HG03457 (cell line): ENCODE measurements around the gene DTWD1.
"Not testable (repeated sequence)": the region's sequence is repeated elsewhere in the genome, so short reads cannot be mapped to it uniquely, and the experiment has no call there.

ENCODE experiments used
- ATAC-seq: cut with Tn5 transposase; IDR thresholded peaks from one replicate; pipeline ENCODE4 v1.9.1; 2021; ENCODE audit warnings: moderate number of reproducible peaks; ENCODE audit not compliant: unreplicated experiment

Gene DTWD1, protein sequence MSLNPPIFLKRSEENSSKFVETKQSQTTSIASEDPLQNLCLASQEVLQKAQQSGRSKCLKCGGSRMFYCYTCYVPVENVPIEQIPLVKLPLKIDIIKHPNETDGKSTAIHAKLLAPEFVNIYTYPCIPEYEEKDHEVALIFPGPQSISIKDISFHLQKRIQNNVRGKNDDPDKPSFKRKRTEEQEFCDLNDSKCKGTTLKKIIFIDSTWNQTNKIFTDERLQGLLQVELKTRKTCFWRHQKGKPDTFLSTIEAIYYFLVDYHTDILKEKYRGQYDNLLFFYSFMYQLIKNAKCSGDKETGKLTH

DNA sequence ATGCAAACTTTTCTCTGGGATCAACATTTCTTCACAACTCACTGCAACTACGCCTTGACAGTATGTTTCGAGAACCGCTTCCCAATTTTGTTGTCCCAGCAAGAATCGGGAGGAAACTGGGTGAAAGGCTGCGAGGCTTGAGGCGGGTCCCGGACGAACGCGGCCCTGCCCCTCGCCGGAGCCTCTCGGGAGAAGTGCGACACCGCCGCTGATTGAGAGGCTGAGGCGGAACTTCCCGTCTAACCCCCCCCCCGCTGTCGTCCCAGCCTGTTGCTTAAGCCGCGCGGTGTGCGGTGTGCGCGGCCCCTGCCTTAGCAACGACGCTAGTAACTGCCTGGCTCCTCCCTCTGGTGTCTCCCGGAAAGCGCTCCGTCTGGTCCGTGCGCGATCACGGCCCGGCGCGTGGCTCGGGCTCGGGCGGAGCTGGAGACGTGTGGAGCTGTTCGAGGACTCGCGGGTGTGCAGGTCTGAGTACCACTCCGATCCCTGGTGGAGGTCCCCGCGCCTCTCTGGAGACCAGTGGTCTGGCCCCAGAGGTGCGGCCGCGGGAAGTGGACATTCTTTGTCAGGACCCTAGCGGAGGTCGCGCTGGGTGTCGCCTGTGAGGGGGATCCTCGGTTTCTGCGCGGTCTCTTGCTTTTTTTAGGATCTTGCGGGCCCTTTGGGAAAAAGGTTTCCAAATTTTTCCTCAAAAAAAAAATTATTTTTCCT, at the start of gene DTWD1, which contains the start of gene FAM227B:
DTWD1 (plus strand) TSS at position 391 of the 711 bp plus-strand sequence. CDS start 4,120 bp downstream, outside the sequence.
FAM227B (minus strand) TSS at position 161 of the 711 bp plus-strand sequence. CDS start 5,647 bp downstream, outside the sequence.
- ATAC-seq = peak; percentile 98

DNA sequence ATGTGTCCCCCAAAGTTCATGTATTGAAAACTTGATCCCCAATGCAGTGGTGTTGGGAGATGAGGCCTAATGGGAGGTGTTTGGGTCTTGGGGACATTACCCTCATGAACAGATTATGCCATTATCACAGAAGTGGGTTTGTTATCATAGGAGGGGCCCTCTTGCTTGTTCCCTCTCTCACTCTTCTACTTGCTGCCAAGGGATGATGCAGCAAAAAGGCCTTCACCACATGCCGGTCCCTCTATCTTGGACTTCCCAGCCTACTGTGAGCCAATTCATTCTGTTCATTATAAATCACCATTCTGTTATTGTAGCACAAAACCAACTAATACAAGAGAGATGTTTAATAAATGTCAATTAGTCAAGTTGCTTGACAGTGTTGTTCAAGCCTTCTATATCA, 47.4 kb upstream of the DTWD1 start:
- no peak for ATAC-seq

DNA sequence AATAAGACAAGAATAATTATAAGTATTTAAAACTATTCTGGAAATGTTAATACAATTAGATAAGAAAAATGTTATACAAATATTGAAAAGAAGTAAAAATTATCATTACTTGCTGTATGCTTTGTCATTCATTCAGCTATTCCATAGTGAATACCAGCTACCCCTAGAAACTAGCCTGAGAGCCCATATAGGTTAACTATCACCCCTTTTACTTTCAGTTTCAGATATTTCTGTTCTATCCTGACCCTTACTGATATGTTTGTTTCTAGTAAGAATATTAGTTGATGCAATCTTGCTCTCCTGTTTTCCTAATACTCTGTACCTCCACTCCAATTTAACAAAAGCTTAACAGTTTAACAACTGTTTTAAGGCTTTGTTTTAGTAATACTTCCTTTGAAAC, 31.8 kb upstream of the DTWD1 start:
- ATAC-seq = no peak

DNA sequence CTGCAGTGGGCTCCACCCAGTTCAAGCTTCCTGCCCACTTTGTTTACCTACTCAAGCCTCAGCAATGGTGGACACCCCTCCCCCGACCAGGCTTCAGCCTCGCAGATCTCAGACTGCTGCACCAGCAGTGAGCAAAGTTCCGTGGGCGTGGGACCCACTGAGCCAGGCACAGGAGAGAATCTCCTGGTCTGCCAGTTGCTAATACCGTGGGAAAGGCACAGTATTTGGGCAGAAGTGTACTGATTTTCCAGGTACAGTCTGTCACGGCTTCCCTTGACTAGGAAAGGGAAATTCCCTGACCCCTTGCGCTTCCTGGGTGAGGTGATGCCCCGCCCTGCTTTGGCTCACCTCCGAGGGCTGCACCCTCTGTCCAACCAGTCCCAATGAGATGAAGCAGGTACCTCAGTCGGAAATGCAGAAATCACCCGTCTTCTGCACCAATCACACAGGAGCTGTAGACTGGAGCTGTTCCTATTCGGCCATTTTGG, 28.0 kb upstream of the DTWD1 start:
- not testable (repeated sequence) for ATAC-seq

DNA sequence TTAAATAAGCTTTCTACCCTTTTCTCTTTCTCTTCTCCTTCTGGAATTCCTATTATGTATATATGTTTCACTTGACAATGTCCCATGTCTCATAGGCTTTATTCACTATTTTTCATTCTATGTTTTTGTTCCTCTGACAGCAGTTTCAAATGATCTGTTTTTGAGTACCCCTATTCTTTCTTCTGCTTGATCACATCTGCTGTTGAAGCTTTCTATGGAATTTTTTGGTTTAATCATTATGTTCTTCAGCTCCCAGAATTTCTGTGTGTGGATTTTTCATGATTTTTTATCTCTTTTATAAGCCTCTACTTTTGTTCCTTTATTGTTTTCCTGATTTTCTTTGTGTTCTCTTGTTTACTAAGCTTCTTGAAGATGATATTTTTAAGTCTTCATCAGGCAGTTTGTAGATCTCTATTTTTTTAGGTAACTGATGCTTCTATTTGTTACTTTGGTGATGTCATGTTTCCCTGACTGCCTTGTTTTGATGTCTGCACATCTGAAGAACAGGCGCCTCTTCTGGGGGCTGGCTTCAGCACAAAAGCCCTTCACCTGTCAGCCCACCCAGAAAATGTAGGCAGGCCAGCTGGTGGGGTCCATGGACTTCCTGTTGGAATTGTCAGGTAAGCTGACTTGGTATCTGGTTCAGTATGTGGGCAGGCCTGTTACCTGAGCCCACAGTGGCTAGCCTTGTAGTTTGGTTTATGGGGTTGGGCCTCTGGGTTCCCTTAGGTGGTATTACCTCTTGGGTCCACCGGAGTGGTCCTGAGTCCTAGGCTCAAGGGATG, 16.0 kb upstream of the DTWD1 start:
- no peak for ATAC-seq

DNA sequence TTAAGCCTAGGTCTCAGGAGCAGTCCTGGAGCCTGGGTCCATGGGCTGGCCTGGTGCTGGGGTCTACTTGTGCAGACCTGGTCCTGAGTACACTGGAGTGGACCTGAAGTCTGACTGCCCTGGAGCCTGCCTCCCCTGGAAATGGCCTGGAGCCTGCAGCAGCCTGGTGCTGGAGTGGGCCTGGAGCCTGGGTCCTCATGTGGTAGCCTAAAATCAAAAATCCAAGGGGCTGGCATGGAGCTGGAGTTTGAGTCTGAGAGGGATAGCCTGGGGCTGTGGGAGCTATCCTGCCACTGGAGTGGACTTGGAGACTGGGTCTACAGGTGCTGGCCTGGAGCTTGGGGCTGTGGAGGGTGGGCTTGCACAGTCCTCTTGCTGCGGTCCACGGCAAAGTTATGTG, 15.3 kb upstream of the DTWD1 start:
- no peak for ATAC-seq

DNA sequence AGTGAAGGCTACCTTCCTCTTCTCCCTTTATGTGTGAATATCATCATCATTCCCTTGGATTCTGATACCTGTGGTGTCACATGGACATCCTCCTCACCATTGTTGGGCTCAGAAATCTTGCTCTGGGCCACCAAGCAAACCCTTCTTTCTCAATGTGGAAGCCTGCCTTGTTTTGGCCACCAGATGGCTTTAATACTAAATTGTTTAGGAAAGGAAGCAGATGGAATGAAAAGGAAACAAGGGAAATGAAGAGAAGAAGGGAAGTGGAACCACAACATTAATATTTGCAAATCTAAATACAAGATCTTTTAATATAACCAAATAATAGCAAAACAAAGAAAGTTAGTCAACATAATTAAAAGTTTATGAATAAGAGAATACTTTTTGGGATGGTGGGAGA, 14.3 kb upstream of the DTWD1 start:
- ATAC-seq = no peak

DNA sequence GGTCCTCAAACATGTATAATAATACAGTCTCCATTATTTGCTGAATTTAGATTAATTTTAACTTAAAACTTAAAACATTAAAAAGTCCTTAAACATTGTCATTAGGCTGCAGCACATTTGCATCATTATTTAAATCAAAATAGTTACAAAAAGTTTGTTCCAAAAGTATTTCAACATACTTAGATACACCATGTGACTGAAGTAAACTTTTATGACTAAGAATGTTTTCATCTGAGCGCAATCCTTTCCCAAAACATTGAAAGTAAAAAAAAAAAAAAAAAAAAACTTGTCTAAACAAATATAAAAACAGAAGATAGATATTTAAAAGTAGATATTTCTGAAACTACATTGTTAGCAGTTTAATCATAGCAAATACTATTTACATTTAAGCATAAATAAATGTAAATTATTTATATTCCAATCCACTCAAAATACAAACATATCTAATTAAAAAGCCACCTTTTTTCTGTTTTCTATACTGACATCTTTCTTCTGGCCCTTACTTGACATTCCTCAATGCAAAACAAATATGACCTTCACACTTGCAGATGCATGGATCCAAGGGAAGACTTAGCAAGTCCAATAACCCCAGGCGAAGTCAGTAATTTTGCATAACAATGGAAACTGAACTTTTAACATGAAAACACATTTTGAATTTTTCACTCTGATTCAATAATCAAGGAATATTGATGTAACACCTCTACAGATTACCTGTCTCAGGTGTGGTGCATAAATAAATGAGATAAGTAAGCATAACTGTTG, 10.5 kb upstream of the DTWD1 start:
- no peak for ATAC-seq

DNA sequence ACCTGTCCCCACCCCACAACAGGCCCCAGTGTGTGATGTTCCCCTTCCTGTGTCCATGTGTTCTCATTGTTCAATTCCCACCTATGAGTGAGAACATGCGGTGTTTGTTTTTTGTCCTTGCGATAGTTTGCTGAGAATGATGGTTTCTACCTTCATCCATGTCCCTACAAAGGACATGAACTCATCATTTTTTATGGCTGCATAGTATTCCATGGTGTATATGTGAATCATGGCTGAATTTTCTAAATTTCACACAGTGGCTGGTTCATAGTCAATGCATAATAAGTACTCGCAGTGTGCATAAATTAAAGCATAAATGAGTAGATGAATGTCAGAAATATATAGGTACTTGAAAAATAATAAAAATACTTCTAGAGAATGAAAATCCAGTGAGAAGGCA, 8.6 kb upstream of the DTWD1 start:
- not testable (repeated sequence) for ATAC-seq

DNA sequence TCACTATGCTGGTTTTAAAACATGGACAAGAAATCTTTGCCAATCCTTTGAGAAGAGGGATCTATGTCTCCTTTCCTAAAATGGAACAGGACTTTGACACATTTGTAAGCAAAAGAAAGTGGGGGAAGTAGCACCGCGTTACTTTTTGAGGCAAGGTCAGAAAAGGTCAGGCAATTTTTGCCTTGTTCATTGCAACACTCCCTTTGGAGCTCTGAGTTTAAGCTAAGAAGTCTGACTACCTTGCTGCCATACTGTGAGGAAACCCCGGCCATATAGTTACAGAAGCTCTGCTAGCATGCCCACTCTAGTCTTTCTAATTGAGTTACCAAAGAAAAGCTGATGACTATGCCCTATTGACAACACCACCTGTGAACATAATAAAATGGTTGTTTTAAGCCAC, 1.6 kb upstream of the DTWD1 start:
- ATAC-seq = no peak

DNA sequence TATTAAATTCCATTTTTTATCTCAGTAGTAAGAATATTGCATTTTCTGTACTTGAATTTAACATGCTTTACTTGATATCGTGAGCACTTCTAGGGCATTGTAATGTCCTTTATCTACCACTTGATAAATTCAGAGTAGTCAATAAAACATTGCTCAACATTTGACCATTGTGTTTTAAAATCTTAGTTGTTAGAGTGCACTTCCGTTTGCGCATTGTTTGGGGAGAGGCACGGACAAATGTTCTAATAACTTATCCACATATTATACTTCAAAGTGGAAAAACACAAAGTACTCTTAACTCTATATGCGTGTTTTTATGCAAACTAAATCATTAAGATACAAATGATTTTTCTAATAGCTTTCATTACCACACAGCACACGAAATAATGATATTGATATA, 649 bp upstream of the DTWD1 start:
- no peak for ATAC-seq

DNA sequence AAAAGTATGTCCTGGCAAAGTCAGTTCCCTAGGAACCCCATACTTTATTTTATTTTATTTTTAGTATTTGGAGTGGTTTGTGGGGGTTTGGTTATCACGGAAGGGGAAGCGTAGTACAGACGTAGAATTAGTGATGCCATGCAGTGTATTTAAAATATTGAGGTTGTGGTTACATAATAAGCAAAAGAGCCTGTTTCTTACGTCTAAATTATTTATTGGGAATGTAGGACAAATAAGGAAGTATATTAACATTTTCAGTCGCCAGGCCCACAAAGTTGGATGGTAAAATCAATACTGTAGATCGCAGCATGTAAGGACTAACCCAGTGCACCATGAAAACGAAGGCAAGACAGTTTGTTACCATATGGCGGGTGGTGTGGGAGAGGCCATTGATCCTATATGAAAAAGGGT, 558 bp downstream of the DTWD1 start:
- ATAC-seq = no peak

DNA sequence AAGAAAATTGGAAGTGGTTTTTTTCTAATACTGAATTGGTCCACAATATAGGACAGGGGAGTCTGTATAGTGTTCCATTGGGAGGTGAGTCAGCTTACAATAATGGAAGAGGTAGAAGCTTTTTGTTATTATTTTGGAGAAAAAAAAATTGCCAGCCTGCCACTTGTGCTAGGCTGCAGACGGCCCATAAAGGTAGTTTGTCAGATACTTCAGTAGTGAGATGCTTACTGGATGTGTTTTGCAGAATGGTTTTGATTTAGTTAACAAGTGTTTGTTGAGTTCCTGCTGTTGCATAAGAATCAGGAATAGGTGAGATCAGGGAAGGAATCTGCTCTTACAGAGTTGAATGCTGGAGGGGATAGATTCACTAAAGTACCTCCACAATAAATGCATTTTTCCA, 1.0 kb downstream of the DTWD1 start:
- no peak for ATAC-seq

DNA sequence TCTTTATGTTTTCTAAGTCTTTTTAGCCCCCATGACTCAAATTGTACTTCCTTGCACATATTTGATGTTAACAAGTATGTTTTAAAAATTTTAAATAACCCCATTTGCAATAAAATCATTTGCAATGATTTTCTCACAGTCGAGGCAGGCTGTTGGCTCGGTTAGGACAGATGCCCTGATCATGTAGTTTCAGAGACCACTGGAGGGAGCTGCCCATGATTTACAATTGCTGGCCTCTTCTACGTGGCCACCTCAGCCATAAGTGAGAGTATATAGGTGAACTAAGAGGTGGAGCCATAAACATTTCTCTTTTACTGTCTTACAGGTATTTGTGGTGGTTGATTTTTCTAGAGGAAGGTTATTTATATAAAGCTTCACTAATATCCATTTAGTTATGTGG, 1.7 kb downstream of the DTWD1 start:
- ATAC-seq = no peak

DNA sequence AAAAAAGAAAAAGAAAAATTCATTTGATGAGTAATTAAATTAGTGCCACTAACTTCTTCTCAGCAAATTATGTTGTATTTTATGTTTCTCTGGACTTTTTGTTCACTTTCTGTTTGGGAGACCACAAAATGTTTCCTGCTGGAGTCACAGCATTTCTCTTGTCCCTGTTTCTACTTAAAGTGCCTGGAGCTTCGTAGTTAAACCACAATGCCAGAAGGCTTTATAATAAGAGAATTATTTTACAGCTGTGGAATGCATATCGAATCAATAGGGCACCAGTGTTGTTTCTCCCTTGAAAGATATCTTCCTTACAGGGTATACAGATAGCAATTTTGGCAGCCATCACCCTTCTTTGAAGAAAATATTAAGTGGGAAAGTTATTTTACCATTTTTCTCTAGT, 3.2 kb downstream of the DTWD1 start:
- ATAC-seq = no peak

DNA sequence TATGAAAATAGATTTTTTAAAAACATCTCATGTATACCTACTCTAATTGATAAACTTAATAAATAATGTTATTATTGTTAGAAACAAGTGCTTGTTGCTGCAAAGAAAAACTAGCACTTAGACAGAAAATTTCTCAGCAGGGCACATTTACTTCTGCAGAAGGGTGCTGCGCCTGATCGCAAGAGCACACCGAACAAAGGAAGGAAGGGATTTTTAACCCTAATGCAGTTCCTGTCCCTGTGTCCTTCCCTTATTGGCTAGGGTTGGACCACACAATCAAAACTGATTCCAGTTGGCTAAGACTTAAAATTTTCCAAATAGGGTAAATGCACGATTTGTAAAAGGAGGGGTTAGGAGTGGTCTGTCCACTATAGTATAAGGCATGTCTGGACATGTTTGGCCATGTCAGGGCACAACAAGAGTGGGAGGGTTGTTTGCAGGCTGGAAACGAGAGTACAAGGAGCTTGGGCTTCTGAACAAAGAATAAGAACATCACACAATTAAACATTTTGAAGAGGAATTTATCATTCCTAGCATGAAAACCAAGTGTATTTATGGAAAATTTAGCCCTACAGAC, 4.7 kb downstream of the DTWD1 start:
- no peak for ATAC-seq

DNA sequence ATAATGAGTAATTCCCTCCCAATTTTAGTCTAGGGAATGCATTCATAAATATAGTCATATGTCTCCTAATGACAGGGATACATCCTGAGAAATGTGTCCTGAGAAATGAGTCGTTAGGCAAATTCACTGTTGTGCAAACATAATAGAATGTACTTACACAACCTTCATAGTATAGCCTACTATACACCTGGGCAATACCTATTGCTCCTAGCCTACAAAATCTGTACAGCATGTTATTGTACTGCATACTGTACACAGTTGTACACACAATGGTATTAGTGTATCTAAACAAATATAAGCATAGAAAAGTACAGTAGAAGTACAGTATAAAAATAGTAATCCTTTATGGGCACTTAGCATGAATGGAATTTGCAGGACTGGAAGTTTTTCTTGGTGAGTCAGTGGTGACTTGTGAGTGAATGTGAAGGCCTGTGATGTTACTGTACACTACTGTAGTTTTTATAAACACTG, 6.6 kb downstream of the DTWD1 start:
- ATAC-seq = no peak

DNA sequence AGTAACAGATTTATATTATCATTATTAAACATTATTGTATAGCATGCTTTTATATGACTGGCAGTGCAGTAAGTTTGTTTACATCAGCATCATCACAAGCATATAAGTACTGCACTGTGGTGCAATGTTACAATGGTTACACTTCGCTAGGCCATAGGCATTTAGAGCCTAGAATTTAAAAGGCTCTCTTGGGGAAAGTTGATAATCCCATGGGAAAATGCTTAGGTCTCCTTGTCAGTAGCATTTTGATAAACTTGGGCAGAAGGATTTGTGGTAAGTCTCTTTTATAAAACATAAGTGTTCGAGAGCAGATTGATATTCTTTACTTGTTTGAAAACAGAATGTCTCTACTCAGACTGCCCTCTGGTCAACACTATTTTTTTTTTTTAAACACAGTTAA, 7.5 kb downstream of the DTWD1 start:
- ATAC-seq = no peak

DNA sequence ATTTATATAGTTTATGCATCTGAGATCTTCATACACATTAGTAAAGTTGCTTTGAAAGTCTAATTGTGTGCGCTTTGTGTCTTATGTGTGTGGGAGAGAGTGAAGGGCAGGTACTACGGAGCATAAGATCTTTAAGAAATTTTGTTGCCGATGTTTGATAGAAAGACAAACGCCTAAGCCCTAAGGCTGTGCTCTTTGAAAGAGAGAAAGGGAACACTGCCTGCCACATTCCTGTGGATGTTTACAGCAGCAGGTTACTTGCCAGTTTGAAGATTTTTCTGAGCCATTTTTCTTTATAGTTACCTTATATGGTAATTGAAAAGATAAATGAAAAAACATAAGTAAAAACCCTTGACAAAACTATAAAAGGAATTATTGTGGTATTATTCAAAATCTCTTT, 17.0 kb downstream of the DTWD1 start:
- ATAC-seq = no peak

DNA sequence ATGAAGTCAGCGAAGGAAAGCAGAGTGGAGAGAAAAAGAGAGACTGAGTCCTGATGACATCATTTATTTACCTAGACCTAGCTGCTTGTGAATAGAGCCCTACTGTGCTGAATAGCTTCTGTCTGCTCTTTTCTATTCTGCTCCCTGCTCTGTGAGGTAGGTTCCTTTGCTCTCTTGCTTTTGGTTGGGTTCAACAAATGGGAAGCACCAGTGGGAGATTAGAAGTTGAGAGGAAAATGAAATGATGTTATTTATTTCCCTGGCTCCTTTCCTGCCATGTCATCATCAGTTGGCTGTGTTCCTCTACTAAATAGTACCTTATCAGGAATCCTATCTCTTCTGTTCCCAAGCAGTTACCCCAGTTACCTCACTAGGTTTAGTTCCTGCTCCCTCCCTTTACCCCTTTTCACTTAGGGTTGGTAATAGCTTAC, 23.5 kb downstream of the DTWD1 start:
- no peak for ATAC-seq
